Ascending aorta (tissue), 2 donors: Measurements from ENCODE around the gene CCDC144A. TPM values are rescaled to one million over a fixed set of nuclear protein-coding genes. Genes with fewer than 3 reads are reported as not detected.
"Not testable (repeated sequence)": the region's sequence is repeated elsewhere in the genome, so short reads cannot be mapped to it uniquely, and the experiment has no call there.

Experiments
- DNase-seq, 2 donors: peaks; one replicate each; pipeline ENCODE4 v3.0.0-alpha.2; 2019; ENCODE audit warnings: low spot score in 2 of 2
- H3K27ac ChIP-seq, 2 donors: fragments of 200-600 bp; sonication (generic); one replicate each; pipeline ENCODE4 v1.5.1; 2016 to 2017; ENCODE audit warnings: mild to moderate bottlenecking in 1 of 2
- H3K27me3 ChIP-seq: fragments of 200-600 bp; sonication (generic); one replicate; pipeline ENCODE4 v1.5.1; 2017
- H3K36me3 ChIP-seq, 2 donors: fragments of 200-600 bp; sonication (generic); one replicate each; pipeline ENCODE4 v1.5.1; 2016
- H3K4me1 ChIP-seq, 2 donors: fragments of 200-600 bp; sonication (generic); one replicate each; pipeline ENCODE4 v1.5.1; 2016 to 2017; ENCODE audit warnings: mild to moderate bottlenecking in 1 of 2
- H3K4me3 ChIP-seq, 2 donors: fragments of 200-600 bp; sonication (generic); one replicate each; pipeline ENCODE4 v1.5.1; 2016 to 2017; ENCODE audit warnings: mild to moderate bottlenecking in 1 of 2
- H3K9me3 ChIP-seq, 2 donors: fragments of 200-600 bp; sonication (generic); one replicate each; pipeline ENCODE4 v1.5.1; 2016
- intact Hi-C: fragments of 100-400 bp; cut with DNase I; formaldehyde crosslinking; loops from one replicate; pipeline ENCODE4 v1.15.1; 2023
- total RNA-seq: library from RNA; depleted of rRNA; stranded (reverse); fragments of >200 nt; gene quantifications from one replicate; pipeline ENCODE4 v1.1.0, GENCODE V29; 2016

CCDC144A gene
- total RNA-seq, 1 donor from 2014 or later, result 0.43 TPM

DNA sequence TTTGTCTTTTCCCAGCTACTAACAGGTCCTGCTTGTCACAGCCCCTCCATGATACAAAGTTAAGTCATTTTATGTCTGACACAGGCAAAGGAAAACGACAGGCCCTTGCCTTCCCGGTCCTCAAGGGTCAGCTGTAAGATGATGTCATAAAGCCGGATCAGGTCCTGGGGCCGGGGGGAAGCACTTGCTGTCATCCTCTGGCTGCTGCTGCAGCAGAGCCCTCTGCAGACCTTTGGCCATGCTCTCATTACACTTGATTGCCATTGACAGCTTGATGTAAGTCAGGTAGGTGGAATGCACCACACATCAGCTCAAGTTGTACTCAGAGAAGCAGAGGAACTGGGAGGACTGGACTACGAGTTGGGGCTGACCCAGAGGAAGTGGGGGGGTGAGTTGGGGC is 97.8 kb downstream of the CCDC144A start:
- DNase-seq, intact Hi-C loops: not testable (repeated sequence)

DNA sequence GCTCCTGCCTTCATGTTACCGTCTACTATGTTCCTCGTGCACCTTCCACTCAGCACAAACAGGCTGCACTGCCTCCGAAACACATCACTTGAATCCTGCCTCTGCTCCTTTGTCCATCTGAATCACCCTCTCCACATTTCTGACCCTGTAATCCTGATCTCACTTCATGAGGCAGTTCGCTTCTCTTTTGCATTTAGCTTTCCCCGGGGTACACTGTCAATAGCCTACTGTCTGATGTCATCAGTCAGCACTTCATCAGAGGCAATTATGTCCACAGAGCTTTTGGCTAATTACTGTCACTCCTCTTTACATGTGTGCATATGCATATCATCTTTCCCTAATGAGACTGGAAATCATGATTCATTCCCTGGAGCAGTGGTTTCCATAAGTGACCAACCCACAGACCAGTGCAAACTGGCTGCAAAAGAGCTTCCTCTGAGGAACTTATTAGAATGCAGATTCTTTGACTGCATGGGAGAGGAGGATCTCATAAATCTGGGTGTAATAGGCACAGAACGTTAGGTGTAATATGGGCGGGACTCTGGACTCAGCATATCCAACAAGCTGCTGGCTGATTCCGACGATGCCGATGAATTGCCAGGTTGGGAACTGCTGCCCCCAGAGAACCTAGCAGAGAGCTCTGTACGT is 99.0 kb downstream of the CCDC144A start:
- intact Hi-C loops, result not testable (repeated sequence)

More for the DNA sequence above, 97.8 kb downstream of the CCDC144A start:
- not testable (repeated sequence) for H3K9me3 ChIP-seq, H3K4me3 ChIP-seq, H3K27me3 ChIP-seq, H3K27ac ChIP-seq, H3K36me3 ChIP-seq, H3K4me1 ChIP-seq

DNA sequence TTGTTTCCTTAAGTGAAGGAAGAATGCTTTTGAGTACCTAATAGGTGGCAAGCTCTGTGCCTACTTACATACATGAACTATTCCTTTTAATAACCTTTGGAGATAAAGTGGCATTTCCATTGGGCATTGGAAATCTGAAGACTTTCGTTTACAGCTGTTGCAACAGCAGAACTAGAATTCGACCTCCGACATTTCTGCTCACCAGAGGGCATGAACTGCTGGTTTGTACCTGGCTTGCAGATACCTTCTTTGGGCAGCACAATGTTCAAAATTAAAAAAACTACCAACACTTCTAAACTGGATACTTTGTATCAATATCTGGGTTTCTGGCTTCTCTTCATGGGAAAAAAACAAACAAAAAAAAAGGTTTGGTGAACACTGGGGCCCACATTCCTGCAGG is 99.6 kb downstream of the CCDC144A start:
- H3K27ac ChIP-seq, H3K36me3 ChIP-seq, H3K4me1 ChIP-seq, intact Hi-C loops, DNase-seq, H3K27me3 ChIP-seq, H3K9me3 ChIP-seq, H3K4me3 ChIP-seq: not testable (repeated sequence)

More for the DNA sequence above, 99.0 kb downstream of the CCDC144A start:
- not testable (repeated sequence) for H3K36me3 ChIP-seq, DNase-seq, H3K27ac ChIP-seq, H3K9me3 ChIP-seq, H3K4me1 ChIP-seq, H3K27me3 ChIP-seq, H3K4me3 ChIP-seq

DNA sequence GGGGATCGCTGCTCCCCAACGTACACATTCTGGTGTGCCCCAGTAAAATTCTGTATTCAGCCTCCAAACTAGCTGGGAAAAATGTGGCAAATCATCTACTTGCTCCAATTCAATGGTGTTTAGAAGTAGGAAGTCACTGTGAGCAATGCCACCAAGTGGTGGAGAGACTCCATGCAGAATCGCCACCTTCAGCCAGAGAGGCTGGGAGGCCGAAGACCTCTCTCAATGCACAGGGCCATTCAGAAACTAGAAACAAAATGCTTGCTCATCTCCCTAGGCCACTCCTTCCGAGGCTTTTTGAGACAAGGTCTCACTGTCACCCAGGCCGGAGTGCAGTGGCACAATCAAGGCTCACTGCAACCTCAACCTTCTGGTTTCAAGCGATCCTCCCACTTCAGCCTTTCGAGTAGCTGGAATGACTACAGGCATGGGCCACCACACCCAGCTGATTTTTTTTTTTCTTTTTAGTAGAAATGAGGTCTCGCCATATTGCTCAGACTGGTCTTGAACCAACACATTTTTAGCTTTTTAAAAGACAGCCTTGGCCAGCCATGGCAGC is 100.4 kb downstream of the CCDC144A start:
- H3K27me3 ChIP-seq, DNase-seq, H3K4me3 ChIP-seq, H3K36me3 ChIP-seq, H3K4me1 ChIP-seq, intact Hi-C loops, H3K27ac ChIP-seq, H3K9me3 ChIP-seq: not testable (repeated sequence)

DNA sequence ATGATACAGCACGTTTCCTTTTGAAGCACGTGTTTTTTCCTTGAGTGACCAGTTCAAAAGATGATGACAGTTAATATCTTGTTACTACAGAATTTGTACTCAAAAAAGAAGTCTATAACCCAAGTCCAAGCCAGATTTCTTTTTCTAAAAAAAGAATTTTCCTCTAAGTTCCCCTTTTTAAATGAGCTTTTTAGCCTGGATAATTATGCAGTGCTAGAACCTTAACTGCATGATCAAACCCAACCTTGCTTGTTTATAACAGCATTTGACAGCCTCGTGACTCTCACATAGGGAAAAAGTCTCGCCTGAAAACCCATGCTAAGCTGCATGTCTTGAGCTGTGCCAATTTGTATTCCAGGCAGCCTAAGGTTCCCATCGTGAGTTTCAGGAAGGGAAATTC is 104.2 kb downstream of the CCDC144A start:
- H3K27ac ChIP-seq, intact Hi-C loops: not testable (repeated sequence)

DNA sequence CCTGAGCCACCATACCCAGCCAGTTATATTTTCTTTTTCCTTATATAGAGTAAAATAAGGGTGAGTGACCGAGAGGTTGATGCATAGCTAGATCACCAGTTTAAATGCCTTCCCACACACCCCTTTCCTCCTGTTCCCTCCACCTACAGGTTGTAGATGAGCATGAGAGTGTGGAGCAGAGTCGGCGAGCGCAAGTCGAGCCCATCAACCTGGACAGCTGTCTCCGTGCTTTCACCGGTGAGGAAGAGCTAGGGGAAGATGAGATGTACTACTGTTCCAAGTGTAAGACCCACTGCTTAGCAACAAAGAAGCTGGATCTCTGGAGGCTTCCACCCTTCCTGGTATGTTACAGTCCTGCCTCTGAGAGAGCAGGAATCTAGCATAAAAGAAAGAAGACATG is 105.9 kb downstream of the CCDC144A start:
- DNase-seq, H3K36me3 ChIP-seq, intact Hi-C loops, H3K4me1 ChIP-seq, H3K4me3 ChIP-seq, H3K9me3 ChIP-seq, H3K27me3 ChIP-seq, H3K27ac ChIP-seq: not testable (repeated sequence)

More for the DNA sequence above, 104.2 kb downstream of the CCDC144A start:
- not testable (repeated sequence) for DNase-seq, H3K36me3 ChIP-seq, H3K9me3 ChIP-seq, H3K4me1 ChIP-seq, H3K27me3 ChIP-seq, H3K4me3 ChIP-seq

DNA sequence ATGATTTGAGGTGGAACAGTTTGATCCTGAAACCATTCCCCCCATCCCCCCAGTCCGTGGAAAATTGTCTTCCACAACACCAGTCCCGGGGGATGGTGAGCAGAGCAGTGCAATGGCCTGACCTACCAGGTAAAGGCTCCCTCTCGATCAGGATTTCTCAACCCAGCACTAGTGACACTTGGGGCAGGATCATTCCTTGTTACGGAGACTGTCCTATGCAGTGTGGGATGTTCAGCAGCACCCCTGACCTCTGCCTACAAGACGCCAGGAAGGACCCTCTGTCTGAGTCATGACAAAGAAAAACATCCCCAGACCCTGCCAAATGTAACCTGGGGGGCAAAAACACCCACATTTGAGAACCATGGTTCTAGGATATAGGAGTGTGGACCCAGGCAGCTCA is 114.8 kb downstream of the CCDC144A start:
- H3K36me3 ChIP-seq, H3K27me3 ChIP-seq, intact Hi-C loops, H3K9me3 ChIP-seq, H3K4me3 ChIP-seq, H3K27ac ChIP-seq, H3K4me1 ChIP-seq, DNase-seq: not testable (repeated sequence)

DNA sequence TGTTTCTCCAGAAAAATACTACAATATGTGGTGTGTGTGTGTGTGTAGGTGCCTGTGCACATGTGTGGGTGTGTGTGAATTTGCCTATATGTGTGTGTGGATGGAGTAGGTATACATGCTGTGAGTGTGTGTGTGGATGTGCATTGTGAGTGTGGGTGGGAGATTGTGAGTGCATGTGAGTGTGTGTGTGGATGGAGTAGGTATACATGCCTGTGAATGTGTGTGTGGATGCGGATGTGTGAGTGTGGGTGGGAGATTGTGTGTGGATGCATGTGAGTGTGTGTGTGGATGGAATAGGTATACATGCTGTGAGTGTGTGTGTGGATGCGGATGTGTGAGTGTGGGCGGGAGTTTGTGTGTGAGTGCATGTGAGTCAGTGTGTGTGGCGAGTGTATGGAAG is 116.6 kb downstream of the CCDC144A start:
- H3K27me3 ChIP-seq, H3K36me3 ChIP-seq, H3K9me3 ChIP-seq, H3K4me3 ChIP-seq, H3K27ac ChIP-seq, intact Hi-C loops, H3K4me1 ChIP-seq, DNase-seq: not testable (repeated sequence)

DNA sequence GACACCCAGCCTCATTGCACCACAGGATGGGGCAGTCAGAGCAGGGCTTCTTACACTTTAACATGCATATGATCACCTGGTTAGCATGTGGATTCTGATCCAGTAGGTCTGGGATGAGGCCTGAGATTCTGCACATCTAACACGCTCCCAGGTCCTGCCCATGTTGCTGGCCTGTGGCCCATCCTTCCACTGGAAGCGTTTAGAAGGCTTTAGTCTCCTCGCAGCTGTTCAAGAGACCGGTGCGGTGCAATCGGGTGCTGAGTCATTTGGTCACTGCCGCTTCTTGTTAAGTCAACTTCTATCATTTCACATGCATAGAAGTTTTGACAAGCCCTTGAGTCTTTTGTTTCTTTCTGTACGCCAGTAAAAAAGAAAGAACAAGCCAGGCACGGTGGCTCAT is 117.6 kb downstream of the CCDC144A start:
- DNase-seq, H3K4me3 ChIP-seq, intact Hi-C loops, H3K9me3 ChIP-seq, H3K27ac ChIP-seq, H3K27me3 ChIP-seq, H3K4me1 ChIP-seq, H3K36me3 ChIP-seq: not testable (repeated sequence)

DNA sequence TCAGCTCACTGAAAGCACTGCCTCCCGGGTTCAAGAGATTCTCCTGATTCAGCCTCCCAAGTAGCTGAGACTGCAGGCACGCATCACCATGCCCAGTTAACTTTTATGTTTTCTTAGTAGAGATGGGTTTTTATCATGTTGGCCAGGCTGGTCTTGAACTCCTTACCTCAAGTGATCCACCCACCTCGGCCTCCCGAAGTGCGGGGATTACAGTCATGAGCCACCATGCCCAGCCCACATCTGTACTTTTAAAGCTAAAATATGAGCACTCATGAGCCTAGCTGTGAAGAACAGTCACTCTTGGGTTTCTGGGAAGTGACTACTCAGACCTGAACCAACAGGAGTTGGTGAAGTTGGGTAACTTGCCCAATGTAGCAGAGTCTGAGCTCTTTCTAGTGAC is 120.2 kb downstream of the CCDC144A start:
- DNase-seq, H3K4me1 ChIP-seq, H3K36me3 ChIP-seq, H3K9me3 ChIP-seq, H3K27ac ChIP-seq, intact Hi-C loops, H3K27me3 ChIP-seq, H3K4me3 ChIP-seq: not testable (repeated sequence)

DNA sequence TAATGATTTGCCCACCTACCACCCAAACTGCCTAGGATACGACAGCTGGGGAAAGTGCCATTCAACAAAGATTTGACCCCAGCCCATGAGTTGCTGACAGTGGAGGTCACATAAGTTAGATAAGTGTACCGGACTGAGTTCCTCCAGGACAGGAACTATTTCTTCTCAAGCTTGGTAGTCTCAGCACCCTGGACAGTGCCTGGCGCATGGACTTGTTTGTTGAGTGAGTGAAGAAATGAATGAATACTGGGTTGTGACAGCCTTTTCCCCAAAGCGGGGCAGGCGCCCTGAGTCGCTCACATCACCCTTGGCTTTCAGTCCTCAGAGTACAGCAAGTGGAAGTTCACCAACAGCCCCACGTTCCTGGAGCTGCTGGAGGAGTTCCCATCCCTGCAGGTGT is 122.1 kb downstream of the CCDC144A start:
- H3K27ac ChIP-seq, H3K4me1 ChIP-seq, H3K4me3 ChIP-seq, intact Hi-C loops, DNase-seq, H3K9me3 ChIP-seq, H3K27me3 ChIP-seq, H3K36me3 ChIP-seq: not testable (repeated sequence)
